Measurements from ENCODE around the gene DNAJB9.

DNA sequence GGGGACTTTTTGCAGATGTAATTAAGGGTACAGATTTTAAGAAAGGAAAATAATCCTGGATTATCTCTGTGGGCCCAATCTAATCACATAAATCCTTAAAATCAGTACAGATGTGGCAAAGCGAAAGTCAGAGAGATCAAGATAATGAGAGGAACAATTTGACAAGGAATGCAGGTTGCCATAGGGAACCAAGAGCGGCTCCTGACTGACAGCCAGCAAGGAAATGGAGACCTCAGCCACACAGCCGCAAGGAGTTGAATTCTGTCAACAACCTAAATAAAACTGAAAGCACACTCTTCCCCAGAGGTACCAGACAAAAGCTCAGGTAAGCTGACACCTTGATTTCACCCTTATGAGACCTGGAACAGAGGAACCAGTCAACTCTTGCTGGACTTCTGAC is 40.3 kb upstream of the DNAJB9 start:
- no peak for TF ChIP-seq CTCF (IDR thresholded peaks at IDR 0.05)
- no peak for TF ChIP-seq POLR2A (IDR thresholded peaks at IDR 0.05)
